ENCODE measurements around the gene SPNS2.

SPNS2 gene

DNA sequence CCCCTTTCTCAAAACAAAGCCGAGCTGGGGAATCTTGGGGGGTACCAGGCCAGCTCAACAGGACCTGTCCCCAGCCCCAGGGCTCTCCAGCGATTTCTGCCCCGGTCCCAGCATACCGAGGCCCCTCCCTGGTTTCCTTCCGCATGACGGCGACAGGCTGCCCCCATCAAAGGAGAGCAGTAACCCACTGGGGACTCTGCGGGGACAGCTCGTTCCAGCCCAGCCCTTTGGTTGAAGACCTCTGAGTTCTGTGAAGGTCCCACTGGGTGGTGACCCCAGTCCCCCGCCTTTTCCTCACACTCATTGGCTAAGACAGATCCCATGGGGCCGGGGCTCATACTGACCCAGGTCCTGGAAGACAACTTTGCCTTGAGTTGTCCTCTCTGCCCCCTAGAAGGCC lies 89.7 kb downstream of the SPNS2 start:
- DNase-seq (ENCODE audit: low read depth in 2 of 2), result no peak

All from stimulated activated CD8-positive, alpha-beta memory T cell treated with anti-CD3 and anti-CD28 coated beads, Interleukin-2, amount 100 ng/mL, for 1 hour (primary cell).